GM19099 (cell line): ENCODE results near the gene ADIPOR2.

Source experiments
- POLR2A ChIP-seq: IDR thresholded peaks from 3 replicates; pipeline ENCODE4 v1.6.1; 2011; ENCODE audit warnings: low read depth; ENCODE audit not compliant: insufficient read length; ENCODE audit errors: extremely low read depth

Gene ADIPOR2

DNA sequence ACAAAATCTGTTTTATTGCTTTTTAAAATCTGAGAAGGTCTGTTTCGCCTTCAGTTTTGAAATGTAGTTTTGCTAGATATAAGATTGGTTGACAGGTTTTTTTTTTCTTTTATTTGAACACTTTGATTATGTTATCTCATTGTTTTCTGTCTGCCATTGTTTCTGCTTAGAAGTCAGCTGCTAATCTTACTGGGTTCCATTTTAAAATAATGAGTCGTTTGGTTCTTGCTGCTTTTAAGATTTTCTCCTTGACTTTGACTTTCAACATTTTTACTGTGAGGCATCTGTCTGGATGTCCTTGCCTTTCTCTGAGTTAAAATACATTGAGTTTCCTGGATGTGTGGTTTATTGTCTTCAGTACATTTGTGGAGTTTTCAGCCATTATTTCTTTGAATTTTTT, 56.7 kb downstream of the ADIPOR2 start:
- TF ChIP-seq POLR2A, result no peak

DNA sequence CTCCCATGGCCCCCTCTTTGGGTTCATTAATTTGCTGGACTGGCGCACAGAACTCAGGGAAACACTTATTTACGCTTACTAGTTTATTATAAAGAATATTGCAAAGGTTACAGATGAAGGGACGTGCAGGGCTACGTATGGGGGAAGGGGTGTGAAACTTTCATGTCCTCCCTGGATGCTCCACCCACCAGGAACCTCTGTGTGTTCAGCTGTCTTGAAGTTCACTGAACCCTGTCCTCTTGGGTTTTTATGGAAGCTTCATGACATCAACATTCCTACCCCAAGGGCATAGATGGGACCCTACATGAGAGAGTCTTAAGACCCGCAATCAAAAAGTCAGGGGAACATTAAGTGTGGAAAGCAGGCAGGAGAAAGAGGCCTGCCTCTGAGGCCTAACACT, 58.1 kb downstream of the ADIPOR2 start:
- TF ChIP-seq POLR2A, result no peak

DNA sequence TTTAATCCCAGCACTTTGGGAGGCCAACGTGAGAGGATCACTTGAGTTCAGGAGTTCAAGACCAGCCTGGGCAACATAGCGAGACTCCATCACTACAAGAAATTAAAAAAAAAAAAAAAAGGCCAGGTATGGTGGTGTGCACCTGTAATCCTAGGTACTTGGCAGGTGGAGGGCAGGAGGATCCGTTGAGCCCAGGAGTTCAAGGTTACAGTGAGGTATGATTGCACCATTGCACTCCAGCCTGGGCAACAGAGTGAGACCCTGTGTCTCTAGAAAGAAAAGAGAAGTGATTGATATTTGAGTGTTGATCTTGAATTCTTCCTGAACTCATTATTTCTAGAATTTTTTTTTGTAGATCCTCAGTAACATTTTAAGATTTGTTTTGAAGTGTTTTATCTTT, 59.4 kb downstream of the ADIPOR2 start:
- no peak for TF ChIP-seq POLR2A

GRCh38 chr12:1758376-1758775, 67.5 kb downstream of the ADIPOR2 start:
- TF ChIP-seq POLR2A, result no peak

- TF ChIP-seq POLR2A, result no peak
Observed at GRCh38 chr12:1758887-1759286, 68.0 kb downstream of the ADIPOR2 start.

DNA sequence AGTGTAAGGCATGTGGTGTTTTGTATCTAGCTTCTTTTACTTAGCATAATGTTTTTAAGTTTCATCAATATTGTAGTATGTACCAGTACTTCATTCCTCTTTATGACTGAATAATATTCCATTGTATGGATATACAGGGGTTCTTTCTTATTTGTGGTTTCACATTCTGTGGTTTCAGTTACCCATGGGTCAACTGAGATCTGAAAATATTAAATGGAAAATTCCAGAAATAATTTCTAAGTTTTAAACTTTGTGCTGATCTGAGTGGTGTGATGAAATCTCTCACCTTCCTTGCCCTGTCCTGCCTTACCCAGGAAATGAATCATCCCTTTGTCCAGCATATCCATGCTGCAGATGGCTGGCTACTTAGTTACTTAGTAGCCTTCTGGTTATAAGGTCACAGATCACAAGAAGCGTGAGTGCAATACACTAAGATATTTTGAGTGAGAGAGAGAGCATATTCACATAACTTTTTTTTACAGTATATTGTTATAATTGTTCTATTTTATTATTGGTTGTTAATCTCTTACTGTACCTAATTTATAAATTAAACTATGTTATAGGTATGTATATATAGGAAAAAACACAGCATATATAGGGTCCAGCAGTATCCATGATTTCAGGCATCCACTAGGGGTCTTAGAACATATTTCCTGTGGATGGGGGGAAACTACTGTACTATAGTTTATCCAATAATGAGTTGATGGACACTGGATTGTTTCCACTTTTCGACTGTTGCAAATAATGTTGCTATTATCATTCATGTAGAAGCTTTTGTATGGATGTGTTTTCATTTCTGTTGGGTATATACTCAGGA, 69.9 kb downstream of the ADIPOR2 start:
- TF ChIP-seq POLR2A, result no peak

GRCh38 chr12:1761857-1762256, 71.0 kb downstream of the ADIPOR2 start:
- TF ChIP-seq POLR2A, result no peak

DNA sequence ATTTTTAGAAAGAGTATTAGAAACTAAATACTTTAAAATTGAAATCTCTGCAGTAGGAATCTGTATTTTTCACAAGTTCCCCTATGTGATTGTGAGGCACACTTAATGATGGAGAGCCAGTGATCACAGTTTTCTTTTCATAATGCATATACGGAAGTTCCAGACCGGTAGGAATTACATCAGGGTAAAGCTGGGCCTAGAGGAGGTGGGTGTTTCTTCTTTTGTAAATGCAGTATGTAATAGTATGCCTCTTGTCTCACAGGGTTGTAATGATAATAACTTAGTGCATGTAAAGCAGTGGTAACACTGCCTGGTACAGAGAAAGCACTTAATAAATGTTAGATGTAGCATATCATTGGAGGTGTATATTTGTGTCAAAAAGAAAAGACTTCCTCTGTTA, 72.3 kb downstream of the ADIPOR2 start:
- no peak for TF ChIP-seq POLR2A

DNA sequence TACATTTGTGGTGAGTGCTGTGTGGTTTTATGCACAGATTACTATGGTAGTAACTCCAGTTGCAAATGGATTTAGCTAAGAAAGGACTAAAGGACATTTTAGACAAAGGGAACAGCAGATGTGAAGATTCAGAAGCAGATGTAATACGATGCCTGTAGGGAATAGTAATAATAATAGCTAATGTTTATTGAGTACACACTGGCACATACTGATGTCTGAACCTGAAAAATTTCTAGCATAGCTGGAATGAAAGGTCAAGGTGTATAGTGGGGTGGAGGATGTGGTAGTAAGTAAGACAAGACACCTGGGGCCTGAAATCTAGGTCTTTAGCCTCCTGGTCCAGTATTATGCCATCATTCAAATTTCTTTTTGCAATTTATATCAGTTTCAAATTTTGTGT, 75.2 kb downstream of the ADIPOR2 start:
- no peak for TF ChIP-seq POLR2A

- no peak for TF ChIP-seq POLR2A
Observed at GRCh38 chr12:1767407-1768090, 76.7 kb downstream of the ADIPOR2 start.

DNA sequence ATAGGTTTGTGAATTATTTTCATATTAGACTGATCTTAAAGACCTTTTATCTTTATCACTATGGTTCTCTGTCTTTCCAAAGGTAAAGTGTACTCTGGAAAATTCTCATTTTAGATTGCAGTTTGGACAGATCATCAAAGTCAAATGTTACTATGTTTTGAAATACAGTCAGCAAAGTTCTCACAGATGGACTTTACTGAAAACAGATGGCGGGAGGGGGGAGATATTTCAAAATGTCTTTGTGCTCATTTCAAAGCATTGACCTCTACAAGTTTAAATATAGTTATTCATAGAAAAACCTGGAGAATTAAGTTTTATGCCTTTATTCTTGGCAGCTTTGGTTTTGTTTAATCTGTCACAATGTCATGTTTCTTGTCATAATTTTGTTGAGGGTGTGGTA, 77.7 kb downstream of the ADIPOR2 start:
- TF ChIP-seq POLR2A, result no peak

- no peak for TF ChIP-seq POLR2A
Observed at GRCh38 chr12:1769809-1770494, 79.1 kb downstream of the ADIPOR2 start.

DNA sequence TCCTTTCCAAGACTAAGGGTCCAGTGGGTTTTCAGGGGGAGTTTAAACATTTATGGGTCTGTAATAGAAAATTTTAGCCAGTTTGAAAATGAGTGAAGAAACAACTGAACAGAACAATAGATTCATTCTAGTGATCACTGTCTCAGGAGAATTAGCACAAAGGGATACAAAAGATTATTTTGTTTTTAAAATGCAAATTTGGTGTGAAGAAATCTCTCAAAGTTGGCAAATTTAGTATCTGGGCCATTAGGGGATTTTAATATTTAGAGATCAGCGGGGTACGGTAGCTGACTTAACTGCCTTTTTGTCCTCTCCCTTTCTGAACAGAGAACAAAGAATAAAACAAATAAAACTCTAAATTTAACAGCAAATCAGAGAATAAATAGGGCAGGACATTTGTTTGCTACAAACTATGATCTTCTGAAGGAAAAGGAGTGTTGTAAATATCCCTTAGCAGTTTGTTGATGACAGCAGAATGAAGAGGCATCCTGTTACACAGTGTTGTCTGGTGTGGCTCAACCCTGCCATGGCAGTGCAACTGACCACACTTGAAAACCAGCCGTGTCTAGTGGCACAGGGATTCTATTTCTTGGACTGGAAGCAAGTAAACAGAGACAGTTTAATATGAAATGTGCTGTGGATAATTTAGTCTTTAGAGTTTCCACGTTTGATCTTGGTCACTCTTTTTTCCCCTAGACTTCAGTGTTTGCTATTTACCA, 83.2 kb downstream of the ADIPOR2 start:
- TF ChIP-seq POLR2A, result no peak

- TF ChIP-seq POLR2A, result no peak
Observed at GRCh38 chr12:1776170-1776921, 85.5 kb downstream of the ADIPOR2 start.

GRCh38 chr12:1777798-1778197, 86.9 kb downstream of the ADIPOR2 start:
- no peak for TF ChIP-seq POLR2A

DNA sequence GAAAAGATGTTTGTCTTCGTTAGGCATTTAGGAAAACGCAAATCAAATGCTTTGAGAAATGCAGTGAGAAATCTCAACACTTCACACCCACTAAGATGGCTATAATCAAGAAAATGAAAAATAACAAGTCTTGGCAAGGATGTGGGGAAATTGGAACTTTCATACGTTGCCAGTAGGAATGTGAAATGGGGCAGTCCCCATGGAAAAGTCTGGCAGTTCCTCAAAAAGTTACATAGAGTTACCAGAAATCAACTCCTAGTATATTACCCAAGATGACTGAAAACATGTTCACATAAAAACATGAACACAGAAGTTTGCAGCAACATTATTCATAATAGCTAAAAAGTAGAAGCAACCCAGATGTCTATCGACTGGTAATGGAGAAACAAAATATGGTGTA, 88.0 kb downstream of the ADIPOR2 start:
- TF ChIP-seq POLR2A, result no peak
